CD4-positive, alpha-beta T cell (primary cell): ENCODE results near the gene COL4A4. TPM values are rescaled to one million over a fixed set of nuclear protein-coding genes. Genes with fewer than 3 reads are reported as not detected.

Experiments
- ATAC-seq: fragments of 200-7000 bp; cut with Tn5 transposase; one replicate; pipeline ENCODE4 v1.10.0; 2022; ENCODE audit warnings: mild to moderate bottlenecking; ENCODE audit not compliant: poor library complexity
- CTCF ChIA-PET: fragments of 350-600 bp; sonication (Branson Sonifier 250); formaldehyde crosslinking; loops from one replicate; lab custom pipeline; 2021; ENCODE audit warnings: antibody characterized with exemption, inconsistent platforms; lab: Charles Lee
- POLR2A ChIA-PET: fragments of 350-600 bp; sonication (Branson Sonifier 250); formaldehyde crosslinking; loops from one replicate; lab custom pipeline; 2021; ENCODE audit warnings: antibody characterized with exemption, inconsistent platforms; lab: Charles Lee
- DNase-seq, 14 experiments: peaks; one replicate each; pipeline ENCODE4 v3.0.0-alpha.2; 2013 to 2020; ENCODE audit warnings: mixed read lengths in 2 of 14
- H3K27ac ChIP-seq, 2 donors: one replicate each; pipeline versions ENCODE4 v1.5.1 to v1.7.0; 2013; ENCODE audit warnings: low read length in 2 of 2, low read depth in 1 of 2, mild to moderate bottlenecking in 1 of 2
- H3K27me3 ChIP-seq, 2 experiments: 1 replicate in 1 of 2; 2 replicates in 1 of 2; pipeline versions ENCODE4 v1.6.1 to v1.7.0; 2013; ENCODE audit warnings: low read length in 2 of 2, control low read depth in 1 of 2, mild to moderate bottlenecking in 1 of 2, moderate library complexity in 1 of 2; ENCODE audit not compliant: insufficient read depth in 2 of 2, control insufficient read depth in 1 of 2
- H3K36me3 ChIP-seq: one replicate; pipeline ENCODE4 v1.6.1; 2013; ENCODE audit warnings: low read length, control low read depth; ENCODE audit not compliant: insufficient read depth
- H3K4me1 ChIP-seq: one replicate; pipeline ENCODE4 v1.6.1; 2013; ENCODE audit warnings: low read length, control low read depth; ENCODE audit not compliant: insufficient read depth
- H3K4me3 ChIP-seq: one replicate; pipeline ENCODE4 v1.5.1; 2013; ENCODE audit warnings: mild to moderate bottlenecking, low read length, moderate library complexity
- H3K9me3 ChIP-seq, 2 experiments: 1 replicate in 1 of 2; 2 replicates in 1 of 2; pipeline versions ENCODE4 v1.6.1 to v1.7.0; 2013; ENCODE audit warnings: low read length in 2 of 2, mild to moderate bottlenecking in 2 of 2, control low read depth in 1 of 2, moderate library complexity in 1 of 2; ENCODE audit not compliant: control insufficient read depth in 1 of 2, insufficient read depth in 1 of 2
- H3K27ac Mint-ChIP-seq: one replicate; pipeline ENCODE4 v1.8.0; 2020; ENCODE audit warnings: mixed read lengths
- H3K27me3 Mint-ChIP-seq: one replicate; pipeline ENCODE4 v1.8.0; 2021; ENCODE audit warnings: mixed read lengths
- H3K36me3 Mint-ChIP-seq: one replicate; pipeline ENCODE4 v1.8.0; 2021; ENCODE audit warnings: low read depth, mixed read lengths
- H3K4me1 Mint-ChIP-seq: one replicate; pipeline ENCODE4 v1.8.0; 2021; ENCODE audit warnings: low read depth, mixed read lengths
- H3K4me3 Mint-ChIP-seq: one replicate; pipeline ENCODE4 v1.8.0; 2020; ENCODE audit warnings: mild to moderate bottlenecking, mixed read lengths
- H3K9me3 Mint-ChIP-seq: one replicate; pipeline ENCODE4 v1.8.0; 2020; ENCODE audit warnings: mixed read lengths
- CTCF ChIP-seq: fragments of 200-600 bp; IDR thresholded peaks from one replicate; pipeline ENCODE4 v1.8.0; 2022; ENCODE audit warnings: antibody characterized with exemption, mild to moderate bottlenecking
- intact Hi-C, 2 experiments: fragments of 100-400 bp; cut with DNase I in 1 of 2; cut with micrococcal nuclease in 1 of 2; formaldehyde crosslinking; loops; one replicate each; pipeline versions ENCODE4 v1.15.1 to v1.9.0; 2023 to 2025; cut with DNase I, micrococcal nuclease
- total RNA-seq, 174 experiments: library from RNA in 2 of 174; stranded (reverse) in 2 of 174; gene quantifications; one replicate each; pipeline ENCODE4 v1.2.3 and lab custom pipeline; 2021 to 2026

Gene COL4A4
- total RNA-seq, 2 experiments from 2014 or later, result not detected

- Histone ChIP-seq H3K36me3 (no peaks in the 10 kb centered on the region), H3K27ac (no peak overlapping the region), H3K27me3 (peaks cover 0 to 4% of the 10 kb centered on the region in 2 experiments), H3K9me3 (no peaks in the 10 kb centered on the region), H3K4me1 (no peaks in the 10 kb centered on the region), H3K4me3 (no peak overlapping the region)
- intact Hi-C loops, result no loop called here
- TF ChIP-seq CTCF, result no peak
- H3K27ac Mint-ChIP-seq, result no peak overlapping the region
- H3K4me1 Mint-ChIP-seq, result no peaks in the 10 kb centered on the region
- no peak overlapping the region for H3K4me3 Mint-ChIP-seq
- ATAC-seq (no peak), DNase-seq (no peak)
- H3K9me3 Mint-ChIP-seq, result no peaks in the 10 kb centered on the region
- peaks cover 41% of the 10 kb centered on the region for H3K27me3 Mint-ChIP-seq
- POLR2A ChIA-PET, result no interaction called here
- CTCF ChIA-PET, result no interaction called here
- H3K36me3 Mint-ChIP-seq, result no peaks in the 10 kb centered on the region
These were observed 21.7 kb upstream of the COL4A4 start for GRCh38 chr2:227185615-227186232.

- intact Hi-C loops, result no loop called here
- Histone ChIP-seq H3K9me3 (no peaks in the 10 kb centered on the region), H3K27me3 (peaks cover 0 to 1% of the 10 kb centered on the region in 2 experiments), H3K4me1 (no peaks in the 10 kb centered on the region), H3K27ac (no peak overlapping the region), H3K4me3 (no peak overlapping the region), H3K36me3 (no peaks in the 10 kb centered on the region)
- no peak for TF ChIP-seq CTCF
- no peak for DNase-seq
- Mint-ChIP-seq H3K9me3 (no peaks in the 10 kb centered on the region), H3K27me3 (peaks cover 28% of the 10 kb centered on the region), H3K36me3 (no peaks in the 10 kb centered on the region), H3K27ac (no peak overlapping the region), H3K4me1 (no peaks in the 10 kb centered on the region), H3K4me3 (no peak overlapping the region)
- no peak for ATAC-seq
- POLR2A ChIA-PET, result no interaction called here
- CTCF ChIA-PET, result no interaction called here
These were observed 19.8 kb upstream of the COL4A4 start for GRCh38 chr2:227183657-227184367.

- H3K4me3 Mint-ChIP-seq, result no peak overlapping the region
- no peak for ATAC-seq
- Histone ChIP-seq H3K27me3 (no peaks in the 10 kb centered on the region), H3K9me3 (no peaks in the 10 kb centered on the region), H3K36me3 (no peaks in the 10 kb centered on the region), H3K4me1 (no peaks in the 10 kb centered on the region), H3K27ac (no peak overlapping the region), H3K4me3 (no peak overlapping the region)
- POLR2A ChIA-PET, result no interaction called here
- intact Hi-C loops, result no loop called here
- CTCF ChIA-PET, result no interaction called here
- no peaks in the 10 kb centered on the region for H3K4me1 Mint-ChIP-seq
- no peaks in the 10 kb centered on the region for H3K9me3 Mint-ChIP-seq
- TF ChIP-seq CTCF, result no peak
- H3K27ac Mint-ChIP-seq, result no peak overlapping the region
- H3K27me3 Mint-ChIP-seq, result peaks cover 25% of the 10 kb centered on the region
- H3K36me3 Mint-ChIP-seq, result no peaks in the 10 kb centered on the region
- no peak for DNase-seq
These were observed 18.8 kb upstream of the COL4A4 start for GRCh38 chr2:227182765-227183164.
